Measurements from ENCODE around the gene CRYM.

CRYM gene

GRCh38 chr16:21244518-21245215 is 33.4 kb downstream of the CRYM start:
- no peak for DNase-seq (ENCODE audit: low spot score)

- DNase-seq (ENCODE audit: low spot score): no peak
Measured at GRCh38 chr16:21242756-21243155, 35.3 kb downstream of the CRYM start.

GRCh38 chr16:21239646-21240045 is 38.4 kb downstream of the CRYM start:
- DNase-seq (ENCODE audit: low spot score): no peak

- DNase-seq (ENCODE audit: low spot score): no peak
Measured at GRCh38 chr16:21236831-21237230, 41.3 kb downstream of the CRYM start.

GRCh38 chr16:21235199-21235585 is 42.9 kb downstream of the CRYM start:
- no peak for DNase-seq (ENCODE audit: low spot score)

DNA sequence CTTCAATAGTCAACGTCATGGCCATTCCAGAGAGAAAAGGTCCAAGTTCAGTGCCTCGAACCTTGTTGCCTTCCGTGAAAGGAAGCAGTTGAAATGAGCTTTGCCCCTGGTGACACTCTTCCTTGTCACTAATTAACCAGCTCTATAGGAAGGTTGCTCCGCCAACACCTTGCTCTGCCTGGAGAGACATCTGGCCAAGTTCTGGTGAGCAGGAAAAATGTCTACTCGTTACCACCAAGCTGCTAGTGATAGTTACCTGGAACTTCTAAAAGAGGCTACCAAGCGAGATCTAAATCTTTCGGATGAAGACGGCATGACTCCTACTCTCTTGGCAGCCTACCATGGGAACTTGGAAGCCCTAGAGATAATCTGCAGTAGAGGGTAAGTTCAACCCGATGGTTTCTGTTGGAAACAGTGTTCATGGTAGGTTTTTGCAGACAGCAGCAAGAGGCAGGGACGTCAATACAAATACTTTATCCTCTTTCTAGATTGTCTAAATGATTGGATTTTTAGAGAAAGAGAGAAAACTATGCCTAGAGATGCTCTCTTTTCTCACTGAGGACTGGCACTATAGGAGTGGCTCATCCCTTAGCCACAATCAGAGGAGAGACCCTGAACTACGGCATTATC is 44.5 kb downstream of the CRYM start, which contains the start of gene ANKS4B:
Gene ANKS4B (plus strand): TSS at position 179 of the 630 bp plus-strand sequence. CDS start 39 bp downstream, at position 218.
- DNase-seq (ENCODE audit: low spot score): no peak

DNA sequence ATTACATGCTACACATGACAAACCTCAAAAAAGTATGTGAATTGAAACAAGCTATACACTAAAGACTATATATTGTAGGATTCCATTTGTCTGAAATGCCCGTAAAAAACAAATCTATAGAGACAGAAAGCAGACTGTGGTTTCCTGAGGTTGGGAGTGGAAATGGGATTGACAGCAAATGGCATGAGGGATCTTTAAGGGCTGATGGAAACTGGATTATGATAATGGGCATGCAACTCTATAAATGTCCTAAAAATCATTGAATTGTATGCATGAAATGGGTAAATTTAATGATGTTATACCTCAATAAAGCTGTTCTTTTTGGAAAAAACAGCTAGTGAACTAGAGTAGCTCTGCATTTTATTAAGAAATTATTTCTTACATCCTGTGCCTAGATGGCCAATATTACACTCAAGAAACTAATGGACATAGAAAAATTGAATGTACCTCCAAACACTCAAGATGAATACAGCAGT is 45.0 kb downstream of the CRYM start:
- no peak for DNase-seq (ENCODE audit: low spot score)

DNA sequence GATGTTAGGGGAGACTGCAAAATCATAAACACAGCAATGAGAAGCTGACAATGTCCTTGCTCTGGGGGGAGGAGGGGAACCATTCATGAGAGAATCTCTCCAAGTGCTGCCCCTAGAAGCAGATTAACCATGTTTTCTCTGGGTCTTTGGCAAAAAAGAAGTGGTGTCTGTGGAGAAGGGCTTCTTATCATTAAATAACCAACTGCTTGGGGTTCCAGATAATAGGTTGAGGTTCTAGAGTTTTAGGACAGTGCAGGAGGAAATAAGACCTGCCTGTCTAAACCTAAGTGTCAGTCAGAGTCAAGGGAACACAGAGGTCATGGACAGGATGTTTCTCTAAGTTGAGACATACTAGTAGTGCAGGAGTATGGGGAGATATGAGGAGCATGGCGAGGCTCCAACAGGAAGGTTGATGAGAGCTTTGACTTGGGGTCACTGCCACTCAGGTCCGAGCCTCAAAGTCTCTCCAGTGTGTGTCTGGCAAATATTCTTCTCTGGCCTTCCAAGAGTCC is 49.7 kb downstream of the CRYM start:
- DNase-seq (ENCODE audit: low spot score): no peak

DNA sequence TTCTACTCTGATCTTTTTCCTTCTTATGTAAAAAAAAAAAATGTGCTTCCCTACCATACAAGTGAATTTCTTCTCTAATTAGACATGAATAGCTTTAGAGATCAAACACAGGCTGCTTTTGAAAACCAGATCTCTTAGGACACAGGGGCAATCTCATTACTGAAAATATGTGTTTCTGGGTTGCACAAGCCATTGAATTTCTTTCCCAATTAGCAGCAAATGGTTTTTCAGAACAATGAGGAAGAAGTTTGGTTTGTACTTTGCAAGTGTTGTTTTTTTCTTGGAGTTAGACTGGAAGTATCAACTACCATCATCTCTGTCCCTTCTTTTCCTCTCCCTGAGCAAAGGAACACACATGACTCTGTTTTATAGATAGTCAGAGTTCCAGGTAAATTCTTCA is 50.2 kb downstream of the CRYM start:
- no peak for DNase-seq (ENCODE audit: low spot score)

GRCh38 chr16:21226749-21227148 is 51.3 kb downstream of the CRYM start:
- DNase-seq (ENCODE audit: low spot score): no peak

DNA sequence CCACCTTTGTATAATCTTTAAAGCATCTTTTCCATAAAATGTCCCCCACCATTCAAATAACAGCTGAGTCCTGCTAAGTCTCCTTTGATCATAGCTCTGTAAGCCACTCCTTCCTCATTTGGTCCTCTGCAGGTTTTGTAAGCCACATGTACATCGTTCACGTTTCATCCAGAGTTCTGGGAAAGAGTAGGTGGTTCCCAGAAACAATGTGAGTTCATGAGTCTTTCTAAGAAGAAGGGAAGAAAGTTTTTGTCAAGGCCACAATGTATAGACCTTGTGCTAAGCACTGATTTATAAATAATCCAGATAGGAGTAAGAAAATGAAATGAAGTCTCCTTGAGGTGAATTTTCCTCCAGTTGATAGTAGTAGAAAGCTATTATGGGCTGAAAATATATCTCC is 53.3 kb downstream of the CRYM start:
- DNase-seq (ENCODE audit: low spot score): no peak

DNA sequence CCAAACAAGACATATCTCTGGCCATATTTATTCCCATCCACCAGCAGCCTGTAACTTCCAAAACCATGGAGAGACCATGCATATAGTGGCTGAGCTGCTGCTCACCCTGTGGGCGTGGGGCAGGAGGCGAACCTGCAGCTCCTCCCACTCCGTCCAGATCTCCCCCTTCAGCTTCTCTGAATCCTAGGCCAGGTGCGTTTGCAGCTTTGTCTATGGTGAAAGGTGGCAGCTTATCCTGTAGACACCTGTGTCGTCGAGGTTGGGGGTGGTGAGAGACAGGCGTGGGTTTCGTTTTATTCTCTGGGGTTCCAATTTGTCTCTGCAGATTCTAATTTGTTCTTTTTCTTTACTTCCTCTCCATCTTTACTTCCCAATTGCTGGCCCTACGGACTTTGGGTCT is 54.3 kb downstream of the CRYM start:
- no peak for DNase-seq (ENCODE audit: low spot score)

- DNase-seq (ENCODE audit: low spot score): no peak
Measured at GRCh38 chr16:21222495-21223337, 55.4 kb downstream of the CRYM start.

DNA sequence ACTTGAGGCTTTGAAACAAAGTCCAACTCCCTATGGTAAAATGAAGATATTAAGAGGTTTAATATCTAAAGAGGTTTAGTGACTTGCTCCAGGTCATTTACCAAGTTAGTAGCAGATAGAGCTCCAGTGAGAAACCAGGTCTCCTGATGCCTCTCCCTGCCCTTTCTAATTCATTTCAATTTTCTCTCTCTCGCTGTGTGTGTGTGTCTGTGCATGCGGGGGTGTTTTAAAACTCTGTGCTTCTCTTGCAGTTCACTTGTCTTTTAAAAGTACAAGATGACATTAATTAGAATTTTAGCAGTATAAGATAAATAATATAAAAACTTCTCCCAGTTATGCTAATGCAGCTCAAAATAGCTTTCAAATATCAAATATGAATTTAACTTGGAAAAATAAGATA is 58.5 kb downstream of the CRYM start:
- DNase-seq (ENCODE audit: low spot score): no peak

DNA sequence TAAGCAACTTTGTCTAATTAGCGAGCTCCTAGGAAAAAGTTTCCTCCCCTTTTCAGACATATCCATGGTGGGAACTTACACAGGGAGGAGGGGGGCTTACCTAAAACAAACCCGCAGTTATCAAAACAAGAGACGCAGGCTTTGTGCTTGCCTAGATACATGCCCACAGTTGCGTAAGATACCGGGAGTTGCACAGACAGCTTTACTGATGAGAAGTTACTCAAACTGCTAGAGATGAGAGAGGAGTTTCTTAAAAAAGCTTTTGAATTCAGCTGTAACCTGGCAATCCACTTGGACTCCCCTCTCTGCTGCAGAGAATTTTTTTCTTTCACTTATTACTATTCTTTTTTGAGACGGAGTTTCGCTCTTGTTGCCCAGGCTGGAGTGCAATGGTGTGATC is 59.9 kb downstream of the CRYM start:
- no peak for DNase-seq (ENCODE audit: low spot score)

GRCh38 chr16:21217121-21217520 is 61.0 kb downstream of the CRYM start:
- DNase-seq (ENCODE audit: low spot score): no peak

- no peak for DNase-seq (ENCODE audit: low spot score)
Measured at GRCh38 chr16:21214086-21214485, 64.0 kb downstream of the CRYM start.

- DNase-seq (ENCODE audit: low spot score): no peak
Measured at GRCh38 chr16:21211486-21211885, 66.6 kb downstream of the CRYM start, which contains the start of gene ZP2. Gene ZP2, minus strand, starts transcription at chr16:21211574. Its CDS starts 27 bp downstream, at chr16:21211547.
